GM03348 (cell line): ENCODE results near the gene DNTT.
A peak's percentile ranks its signal among the peaks of the same experiment; 100 is the strongest.
"Not testable (repeated sequence)": the region's sequence is repeated elsewhere in the genome, so short reads cannot be mapped to it uniquely, and the experiment has no call there.

ENCODE experiments used
- DNase-seq: peaks from one replicate; pipeline ENCODE4 v3.0.0; 2012; ENCODE audit warnings: low spot score

Gene DNTT

GRCh38 chr10:96276831-96277230 lies 27.4 kb upstream of the DNTT start:
- DNase-seq, result no peak

DNA sequence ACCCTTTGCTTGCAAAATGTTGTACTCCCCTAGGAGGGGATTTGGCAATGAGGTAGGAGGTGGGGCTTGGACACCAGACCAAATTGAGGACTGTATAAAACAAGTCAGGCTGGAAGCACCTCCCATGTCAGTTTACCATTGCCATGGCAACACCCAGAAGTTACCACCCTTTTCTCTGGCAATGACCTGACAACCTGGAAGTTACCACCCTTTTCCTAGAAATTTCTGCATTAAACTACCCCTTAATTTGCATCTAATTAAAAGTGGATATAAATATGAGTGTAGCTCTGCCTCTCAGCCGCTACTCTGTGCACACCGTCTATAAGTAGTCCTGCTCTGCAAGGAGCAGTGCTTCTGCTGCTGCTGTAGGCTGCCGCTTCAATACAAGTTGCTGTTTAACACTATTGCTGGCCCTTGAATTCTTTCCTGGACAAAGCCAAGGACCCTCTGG lies 25.0 kb upstream of the DNTT start:
- DNase-seq, result no peak

DNA sequence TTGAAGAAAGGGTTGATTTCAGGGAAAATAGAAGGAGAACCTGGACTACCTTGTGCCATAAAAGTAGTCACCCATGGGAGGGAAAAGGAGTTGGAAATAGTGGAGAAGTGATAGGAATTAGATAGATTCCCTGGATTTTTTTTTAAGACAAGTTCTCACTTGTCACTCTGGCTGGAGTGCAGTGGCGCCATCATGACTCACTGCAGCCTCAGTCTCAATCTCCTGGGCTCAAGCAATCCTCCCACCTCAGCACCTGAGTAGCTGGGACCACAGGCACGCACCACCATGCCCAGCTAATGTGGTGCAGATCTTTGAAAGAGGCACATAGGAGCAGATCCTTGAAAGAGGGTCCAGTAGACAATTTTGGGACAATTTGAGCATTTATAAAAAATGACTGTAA lies 23.4 kb upstream of the DNTT start:
- no peak for DNase-seq

GRCh38 chr10:96281444-96282029 lies 22.7 kb upstream of the DNTT start:
- DNase-seq, result no peak

DNA sequence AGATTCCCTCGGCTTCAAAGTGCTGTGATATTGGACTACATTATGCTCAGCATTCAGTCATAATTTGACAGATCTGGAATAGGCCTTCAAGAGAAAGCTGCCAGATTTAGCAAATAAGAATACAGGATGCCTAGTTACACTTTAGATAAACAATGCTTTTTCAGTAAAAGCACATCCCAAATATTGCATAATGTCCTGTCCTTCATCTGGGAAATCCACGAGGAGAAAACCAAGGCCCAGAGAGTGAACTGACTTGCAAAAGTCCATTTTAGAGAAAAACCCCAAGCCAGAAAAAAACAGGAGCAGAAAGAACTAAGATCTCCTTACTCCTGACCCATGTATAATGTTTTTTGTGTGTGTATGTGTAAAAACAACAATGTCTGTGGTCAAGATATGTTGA lies 20.9 kb upstream of the DNTT start:
- DNase-seq, result no peak

- no peak for DNase-seq
Observed at GRCh38 chr10:96283756-96284155, 20.5 kb upstream of the DNTT start.

GRCh38 chr10:96285331-96285752 lies 18.9 kb upstream of the DNTT start:
- DNase-seq, result no peak

GRCh38 chr10:96287392-96288105 lies 16.7 kb upstream of the DNTT start:
- DNase-seq, result no peak

- no peak for DNase-seq
Observed at GRCh38 chr10:96288151-96288621, 16.0 kb upstream of the DNTT start.

GRCh38 chr10:96289218-96289910 lies 14.9 kb upstream of the DNTT start:
- no peak for DNase-seq

- DNase-seq, result no peak
Observed at GRCh38 chr10:96290368-96291133, 13.7 kb upstream of the DNTT start.

- peak; percentile 57 for DNase-seq
Observed at GRCh38 chr10:96292971-96293920, 11.0 kb upstream of the DNTT start.

GRCh38 chr10:96295475-96295874 lies 8.8 kb upstream of the DNTT start:
- DNase-seq, result no peak

DNA sequence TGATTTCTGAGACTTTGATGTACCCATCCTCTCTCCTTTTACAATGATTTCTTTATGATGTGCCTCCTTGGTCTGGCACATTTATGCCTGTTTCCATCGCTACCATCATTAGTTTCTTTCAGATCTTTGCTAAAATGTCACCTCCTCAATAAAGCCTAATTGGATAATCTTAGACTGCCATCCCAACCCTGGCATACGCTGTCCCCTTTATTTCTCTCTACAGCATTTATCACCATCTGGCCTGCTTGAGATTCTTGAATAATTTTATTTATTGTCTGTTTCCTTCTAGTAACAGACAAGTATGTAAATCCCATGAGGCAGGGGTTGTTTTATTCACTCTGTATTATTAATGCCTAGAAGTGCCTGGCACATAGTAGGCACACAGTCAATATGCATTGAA lies 6.7 kb upstream of the DNTT start:
- DNase-seq, result no peak

- DNase-seq, result no peak
Observed at GRCh38 chr10:96298362-96298761, 5.9 kb upstream of the DNTT start.

DNA sequence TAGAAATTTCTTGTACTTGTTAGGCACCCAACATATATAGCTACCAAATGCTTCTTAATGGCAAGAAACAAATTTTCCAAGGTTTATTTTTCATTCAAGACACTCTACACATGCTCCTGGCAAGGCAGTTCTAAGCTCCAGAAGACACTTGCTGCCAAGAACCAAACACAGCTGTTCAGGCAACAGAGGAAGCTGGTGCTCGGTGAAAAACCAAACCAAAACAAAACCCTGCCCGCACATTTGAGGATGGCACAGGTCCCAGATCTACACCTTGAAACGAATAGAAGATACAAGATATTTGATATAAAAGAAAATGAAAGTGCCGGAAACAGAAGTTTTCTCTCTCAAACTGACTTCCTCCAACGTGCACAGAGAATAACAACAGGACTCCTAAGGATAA lies 4.9 kb upstream of the DNTT start:
- DNase-seq, result no peak

DNA sequence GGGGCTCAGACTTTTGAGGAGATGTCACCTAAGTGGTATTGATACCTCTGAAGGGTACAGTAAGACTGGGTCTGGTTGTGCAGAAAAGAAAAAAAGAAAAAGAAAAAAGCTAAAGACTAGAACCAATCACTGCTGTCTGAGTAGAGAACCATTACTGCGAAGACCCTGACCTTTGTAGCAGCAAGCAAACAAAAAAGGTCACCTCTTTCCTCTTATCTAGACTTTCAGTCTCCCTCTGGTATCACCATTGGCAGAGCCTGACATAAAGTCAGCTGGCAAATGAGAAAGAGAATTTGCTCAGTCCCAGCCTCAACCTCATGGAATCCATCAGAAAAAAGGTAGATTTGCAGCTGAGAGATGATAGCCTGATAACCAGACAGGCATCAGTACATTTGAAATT lies 2.6 kb upstream of the DNTT start:
- no peak for DNase-seq

- no peak for DNase-seq
Observed at GRCh38 chr10:96305019-96305418, 785 bp downstream of the DNTT start.

DNA sequence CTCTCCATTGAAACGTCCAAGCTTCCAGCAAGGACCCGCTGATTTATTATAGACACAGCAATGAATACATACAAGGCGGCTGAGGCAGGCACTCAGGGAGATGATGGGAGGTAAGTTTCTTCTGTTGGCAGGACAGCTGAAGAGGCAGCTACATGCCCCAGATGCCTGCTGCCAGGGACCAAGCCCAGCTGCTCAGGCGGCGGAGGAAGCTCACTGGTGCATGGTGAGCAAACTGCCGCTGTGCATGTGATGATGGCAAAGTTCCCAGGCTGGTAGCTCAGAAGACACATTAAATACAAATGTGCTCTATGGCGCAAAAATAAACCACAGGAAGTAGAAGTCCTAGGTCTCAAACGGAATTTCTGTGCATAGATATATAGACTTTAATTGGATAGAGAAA lies 2.3 kb downstream of the DNTT start:
- no peak for DNase-seq

DNA sequence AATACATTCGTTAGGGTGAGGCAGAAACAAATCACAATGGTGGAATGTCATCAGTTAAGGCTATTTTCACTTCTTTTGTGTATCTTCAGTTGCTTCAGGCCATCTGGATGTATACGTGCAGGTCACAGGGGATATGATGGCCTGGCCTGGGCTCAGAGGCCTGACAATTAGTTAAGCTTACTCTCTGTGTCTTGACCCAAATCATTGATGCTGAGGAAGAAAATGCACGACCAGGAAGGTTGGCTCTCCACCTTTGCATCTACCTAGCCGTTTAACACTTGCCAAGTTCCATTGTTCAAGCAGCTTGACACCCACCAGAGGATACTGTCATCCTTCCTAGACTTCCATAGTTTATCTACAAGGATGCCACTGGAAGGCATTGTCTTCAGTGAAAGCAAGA lies 4.6 kb downstream of the DNTT start:
- not testable (repeated sequence) for DNase-seq

DNA sequence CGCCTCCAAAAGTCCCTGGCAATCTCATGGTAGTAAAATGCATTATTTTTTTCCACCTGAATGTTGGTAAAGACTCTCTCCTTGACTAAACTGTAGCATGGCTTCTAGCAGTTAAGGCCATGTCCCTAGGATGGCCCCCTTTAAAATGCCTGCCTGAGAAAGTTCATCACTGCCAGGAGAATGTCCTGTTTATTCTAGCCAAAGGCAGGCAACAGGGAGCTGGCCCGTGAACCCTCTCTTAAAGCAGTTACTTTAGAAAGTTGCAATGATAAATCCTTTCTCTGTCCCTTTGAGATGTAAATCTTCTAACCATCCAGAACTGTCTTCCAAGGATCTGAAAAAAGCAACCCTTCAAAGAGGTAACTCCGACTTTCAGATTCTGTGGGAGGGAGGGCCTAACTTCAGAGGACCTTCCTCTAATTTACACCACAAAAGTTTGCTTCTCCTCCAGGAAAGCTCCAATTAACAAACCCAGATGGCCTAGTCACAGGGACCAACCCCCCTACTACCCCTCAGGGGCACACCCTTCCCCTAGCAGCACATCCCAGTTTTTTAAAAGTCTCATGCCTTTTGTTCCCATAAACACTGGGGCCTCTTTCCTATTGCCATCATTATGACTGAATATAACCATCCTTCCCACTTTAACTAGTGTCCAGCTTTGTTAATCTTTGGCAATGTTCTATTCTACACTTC lies 5.5 kb downstream of the DNTT start:
- DNase-seq, result no peak
